GM23338 (cell line): ENCODE measurements around the gene ASPHD2. TPM values are rescaled to one million over a fixed set of nuclear protein-coding genes. Genes with fewer than 3 reads are reported as not detected.
"Not testable (repeated sequence)": the region's sequence is repeated elsewhere in the genome, so short reads cannot be mapped to it uniquely, and the experiment has no call there.

ENCODE experiments used
- ATAC-seq: fragments of 200-7000 bp; cut with Tn5 transposase; 3 replicates; pipeline ENCODE4 v1.9.1; 2020
- DNase-seq: peaks from one replicate; pipeline ENCODE4 v3.0.0-alpha.2; 2015; ENCODE audit warnings: low spot score
- H2AFZ ChIP-seq: fragments of 200-600 bp; sonication (generic); 2 replicates; pipeline ENCODE4 v1.8.0; 2016; ENCODE audit warnings: antibody characterized with exemption, mild to moderate bottlenecking, moderate library complexity
- H3F3A ChIP-seq: fragments of 200-600 bp; sonication (generic); replicated peaks from 2 replicates; pipeline ENCODE4 v1.8.0; 2017; ENCODE audit warnings: antibody characterized with exemption, mixed run types, low read depth
- H3K27ac ChIP-seq: fragments of 200-600 bp; sonication (generic); 2 replicates; pipeline ENCODE4 v1.6.1; 2016; ENCODE audit warnings: low read depth
- H3K27me3 ChIP-seq: fragments of 200-600 bp; sonication (generic); 2 replicates; pipeline ENCODE4 v1.8.0; 2016; ENCODE audit warnings: mild to moderate bottlenecking, mixed run types, moderate library complexity; ENCODE audit not compliant: insufficient read depth
- H3K36me3 ChIP-seq: fragments of 200-600 bp; sonication (generic); 2 replicates; pipeline ENCODE4 v1.8.0; 2016; ENCODE audit warnings: mild to moderate bottlenecking; ENCODE audit not compliant: insufficient read depth
- H3K4me1 ChIP-seq: fragments of 200-600 bp; sonication (generic); 2 replicates; pipeline ENCODE4 v1.8.0; 2016; ENCODE audit warnings: mild to moderate bottlenecking, moderate library complexity; ENCODE audit not compliant: insufficient read depth
- H3K4me2 ChIP-seq: fragments of 200-600 bp; sonication (generic); 2 replicates; pipeline ENCODE4 v1.7.1; 2017; ENCODE audit warnings: mixed run types
- H3K4me3 ChIP-seq: fragments of 200-600 bp; sonication (generic); 2 replicates; pipeline ENCODE4 v1.6.1; 2016; ENCODE audit warnings: mixed run types
- H3K79me2 ChIP-seq: fragments of 200-600 bp; sonication (generic); replicated peaks from 2 replicates; pipeline ENCODE4 v1.8.0; 2017; ENCODE audit warnings: mild to moderate bottlenecking; ENCODE audit not compliant: insufficient read depth
- H3K9me2 ChIP-seq: fragments of 200-600 bp; sonication (generic); 2 replicates; pipeline ENCODE4 v1.8.0; 2017; ENCODE audit not compliant: insufficient read depth
- H4K20me1 ChIP-seq: fragments of 200-600 bp; sonication (generic); replicated peaks from 2 replicates; pipeline ENCODE4 v1.8.0; 2017; ENCODE audit warnings: mild to moderate bottlenecking; ENCODE audit not compliant: insufficient read depth
- H3K27ac Mint-ChIP-seq: 2 replicates; pipeline ENCODE4 v1.8.0; 2020; ENCODE audit warnings: inconsistent platforms, mild to moderate bottlenecking, moderate library complexity, mixed read lengths
- H3K27me3 Mint-ChIP-seq: 3 replicates; pipeline ENCODE4 v1.8.0; 2022; ENCODE audit warnings: low read depth, mild to moderate bottlenecking, moderate library complexity, mixed read lengths, inconsistent platforms; ENCODE audit not compliant: insufficient read depth, poor library complexity
- H3K36me3 Mint-ChIP-seq: 3 replicates; pipeline ENCODE4 v1.8.0; 2021; ENCODE audit warnings: low read depth, mild to moderate bottlenecking, inconsistent platforms, moderate library complexity, mixed read lengths
- H3K4me1 Mint-ChIP-seq: 3 replicates; pipeline ENCODE4 v1.8.0; 2020; ENCODE audit warnings: mild to moderate bottlenecking, inconsistent platforms, mixed read lengths
- H3K4me3 Mint-ChIP-seq: 3 replicates; pipeline ENCODE4 v1.8.0; 2021; ENCODE audit warnings: moderate library complexity, mild to moderate bottlenecking, inconsistent platforms, mixed read lengths
- H3K9me3 Mint-ChIP-seq: 3 replicates; pipeline ENCODE4 v1.8.0; 2020; ENCODE audit warnings: moderate library complexity, mild to moderate bottlenecking, inconsistent platforms, mixed read lengths
- CREB1 ChIP-seq: fragments of 250-450 bp; sonication (Bioruptor Pico); IDR thresholded peaks from 2 replicates; pipeline ENCODE4 v1.5.0; 2020; ENCODE audit warnings: low read depth, mild to moderate bottlenecking, moderate library complexity
- ZNF462 ChIP-seq: fragments of 250-450 bp; sonication (Bioruptor Pico); IDR thresholded peaks from 2 replicates; pipeline ENCODE4 v1.5.0; 2020; ENCODE audit warnings: mild to moderate bottlenecking, moderate library complexity
- polyA plus RNA-seq: library from polyadenylated mRNA; unstranded; fragments of >200 nt; fragmentation: Nextera tagmentation; extraction: Ambion mirVana; gene quantifications from 2 replicates; pipeline ENCODE4 v1.2.1, GENCODE V29; 2016
- total RNA-seq: library from RNA; depleted of rRNA; stranded (reverse); fragments of >200 nt; shearing (Covaris generic); gene quantifications from 2 replicates; pipeline ENCODE4 v1.2.3, GENCODE V29; 2014

Gene ASPHD2
- total and polyA plus RNA-seq, 2 experiments from 2014 or later = 6.0 to 9.3 TPM

- Mint-ChIP-seq H3K4me1 (peaks cover 14% of the 10 kb centered on the region), H3K4me3 (no peak overlapping the region), H3K27ac (no peak overlapping the region), H3K36me3 (no peaks in the 10 kb centered on the region), H3K9me3 (no peaks in the 10 kb centered on the region), H3K27me3 (peaks cover 10% of the 10 kb centered on the region)
- no peaks in the 10 kb centered on the region for H3K36me3 ChIP-seq
- H4K20me1 ChIP-seq = no peaks in the 10 kb centered on the region
- H3K27me3 ChIP-seq = no peaks in the 10 kb centered on the region
- no peaks in the 10 kb centered on the region for H3F3A ChIP-seq
- ATAC-seq (no peak), DNase-seq (peak; percentile 20)
- H3K9me2 ChIP-seq = peaks cover 5% of the 10 kb centered on the region; the same call in 1 of the 2 replicates
- H3K79me2 ChIP-seq = no peaks in the 10 kb centered on the region
- H3K4me3 ChIP-seq = no peak overlapping the region
- H3K27ac ChIP-seq = no peak overlapping the region
- H2AFZ ChIP-seq = no peak overlapping the region
- TF ChIP-seq ZNF462 (no peak), CREB1 (no peak)
- no peak overlapping the region for H3K4me2 ChIP-seq
- H3K4me1 ChIP-seq = no peaks in the 10 kb centered on the region
These were observed 22.9 kb upstream of the ASPHD2 start for GRCh38 chr22:26406118-26406517.

- not testable (repeated sequence) for H3K4me3 ChIP-seq, H3K27ac ChIP-seq, H3K27ac Mint-ChIP-seq, ATAC-seq, H4K20me1 ChIP-seq, H3K4me1 ChIP-seq, H3K4me2 ChIP-seq, H3K27me3 Mint-ChIP-seq, H2AFZ ChIP-seq, H3K79me2 ChIP-seq, H3K36me3 ChIP-seq, H3K4me3 Mint-ChIP-seq, H3K36me3 Mint-ChIP-seq, H3K9me2 ChIP-seq, H3K9me3 Mint-ChIP-seq, H3F3A ChIP-seq, DNase-seq, H3K27me3 ChIP-seq
- H3K4me1 Mint-ChIP-seq = peaks cover 14% of the 10 kb centered on the region
These were observed 20.4 kb upstream of the ASPHD2 start for GRCh38 chr22:26408562-26409220.
